A549 (cell line): ENCODE data around the gene BCL6B. TPM values are rescaled to one million over a fixed set of nuclear protein-coding genes. Genes with fewer than 3 reads are reported as not detected.
A peak's percentile ranks its signal among the peaks of the same experiment; 100 is the strongest.

ENCODE experiments used
- ATAC-seq, 2 experiments: fragments of 200-7000 bp in 1 of 2; fragments of >200 bp in 1 of 2; cut with Nextera tagmentation in 1 of 2; cut with Tn5 transposase in 1 of 2; 3 replicates each; pipeline versions ENCODE4 v1.8.0 to v1.9.1; 2018 to 2020; ENCODE audit warnings: mild to moderate bottlenecking in 1 of 2, moderate library complexity in 1 of 2
- CTCF ChIA-PET: fragments of 300-600 bp; sonication (Branson Sonifier 250); formaldehyde crosslinking; extraction: SDS; loops from one replicate; lab custom pipeline; 2021; ENCODE audit warnings: antibody characterized with exemption, inconsistent platforms; lab: Yijun Ruan, JAX
- POLR2A ChIA-PET: fragments of 350-600 bp; formaldehyde crosslinking; extraction: SDS; loops from one replicate; lab custom pipeline; 2021; ENCODE audit warnings: antibody characterized with exemption, inconsistent platforms; lab: Yijun Ruan, JAX
- DNase-seq, 2 experiments: peaks; one replicate each; pipeline versions ENCODE4 v3.0.0 to v3.0.0-alpha.2; 2011 to 2016; ENCODE audit warnings: low read depth in 1 of 2, low spot score in 1 of 2
- FAIRE-seq: peaks from 2 replicates; lab custom pipeline; 2011; peaks lifted over from hg19 to GRCh38; lab: Jason Lieb, UNC
- H3K27ac ChIP-seq, 2 experiments: fragments of >200 bp; sonication (Bioruptor Twin); formaldehyde crosslinking; 3 replicates each; pipeline ENCODE4 v1.5.1; 2016 to 2017
- H3K4me1 ChIP-seq: fragments of >200 bp; sonication (Bioruptor Twin); formaldehyde crosslinking; 3 replicates; pipeline ENCODE4 v1.6.1; 2016
- H3K4me2 ChIP-seq: fragments of >200 bp; sonication (Bioruptor Twin); formaldehyde crosslinking; 3 replicates; pipeline ENCODE4 v1.6.1; 2016
- H3K4me3 ChIP-seq: fragments of >200 bp; sonication (Bioruptor Twin); formaldehyde crosslinking; 3 replicates; pipeline ENCODE4 v1.5.1; 2016
- H3K9me3 ChIP-seq: fragments of >200 bp; sonication (Bioruptor Twin); formaldehyde crosslinking; 3 replicates; pipeline ENCODE4 v1.6.1; 2016
- BCL3 ChIP-seq: fragments of >200 bp; sonication (Bioruptor Twin); formaldehyde crosslinking; IDR thresholded peaks from 3 replicates; pipeline ENCODE4 v1.6.1; 2016
- CEBPB ChIP-seq, 2 experiments: fragments of >200 bp in 1 of 2; sonication (Bioruptor Twin) in 1 of 2; formaldehyde crosslinking in 1 of 2; IDR thresholded peaks; 2 replicates each; pipeline ENCODE4 v1.6.1; 2012 to 2016
- CHD2 ChIP-seq: fragments of 150-350 bp; IDR thresholded peaks from 2 replicates; pipeline ENCODE4 v1.6.1; 2014; ENCODE audit warnings: low read length; ENCODE audit not compliant: partially characterized antibody
- CTCF ChIP-seq: fragments of >200 bp; sonication (Bioruptor Twin); formaldehyde crosslinking; IDR thresholded peaks from 3 replicates; pipeline ENCODE4 v1.5.1; 2016
- EHF ChIP-seq: fragments of 250-450 bp; sonication (Bioruptor Pico); IDR thresholded peaks from 2 replicates; pipeline ENCODE4 v1.5.0; 2020; ENCODE audit warnings: mild to moderate bottlenecking
- EP300 ChIP-seq, 2 experiments: fragments of >200 bp; sonication (Bioruptor Twin); formaldehyde crosslinking; IDR thresholded peaks; 2 replicates in 1 of 2; 3 replicates in 1 of 2; pipeline ENCODE4 v1.6.1; 2016 to 2017
- FOSL2 ChIP-seq, 2 experiments: fragments of 450-650 bp in 1 of 2; fragments of >200 bp in 1 of 2; sonication (Bioruptor Twin) in 1 of 2; formaldehyde crosslinking; IDR thresholded peaks; 2 replicates each; pipeline versions ENCODE4 v1.5.0 to v1.6.1; 2016 to 2020; ENCODE audit warnings: mild to moderate bottlenecking in 1 of 2, moderate library complexity in 1 of 2
- HES2 ChIP-seq: fragments of >200 bp; sonication (Bioruptor Twin); formaldehyde crosslinking; IDR thresholded peaks from 2 replicates; pipeline ENCODE4 v1.6.1; 2016
- HOXB5 ChIP-seq: fragments of 250-450 bp; sonication (Bioruptor Pico); IDR thresholded peaks from 2 replicates; pipeline ENCODE4 v1.5.0; 2020; ENCODE audit warnings: mild to moderate bottlenecking, moderate library complexity
- JUN ChIP-seq, 2 experiments: fragments of >200 bp; sonication (Bioruptor Twin); formaldehyde crosslinking; IDR thresholded peaks; 2 replicates in 1 of 2; 3 replicates in 1 of 2; pipeline ENCODE4 v1.6.1; 2016 to 2017
- JUNB ChIP-seq: fragments of >200 bp; sonication (Bioruptor Twin); formaldehyde crosslinking; IDR thresholded peaks from 2 replicates; pipeline ENCODE4 v1.6.1; 2016
- MAFK ChIP-seq: fragments of 450-650 bp; IDR thresholded peaks from 2 replicates; pipeline ENCODE4 v1.6.1; 2014; ENCODE audit not compliant: partially characterized antibody
- MAX ChIP-seq: IDR thresholded peaks from 2 replicates; pipeline ENCODE4 v1.6.1; 2012
- PBX3 ChIP-seq: IDR thresholded peaks from 2 replicates; pipeline ENCODE4 v1.6.1; 2012
- PHF8 ChIP-seq: fragments of 200-600 bp; sonication (generic); IDR thresholded peaks from 2 replicates; pipeline ENCODE4 v1.6.1; 2016; ENCODE audit warnings: low read depth, mild to moderate bottlenecking, antibody characterized with exemption, moderate library complexity, borderline replicate concordance
- RAD21 ChIP-seq, 2 experiments: fragments of >200 bp in 1 of 2; sonication (Bioruptor Twin) in 1 of 2; formaldehyde crosslinking in 1 of 2; IDR thresholded peaks in 1 of 2; conservative IDR thresholded peaks in 1 of 2; 2 replicates in 1 of 2; 3 replicates in 1 of 2; pipeline ENCODE4 v1.6.1; 2012 to 2018; ENCODE audit warnings: inconsistent platforms in 1 of 2
- RARB ChIP-seq: fragments of 250-450 bp; sonication (Bioruptor Pico); IDR thresholded peaks from 2 replicates; pipeline ENCODE4 v1.8.0; 2021; ENCODE audit warnings: mild to moderate bottlenecking, moderate library complexity
- RFX5 ChIP-seq: fragments of 450-650 bp; IDR thresholded peaks from 2 replicates; pipeline ENCODE4 v1.7.1; 2014; ENCODE audit warnings: antibody characterized with exemption, mild to moderate bottlenecking, moderate library complexity
- SREBF2 ChIP-seq: fragments of 450-650 bp; IDR thresholded peaks from 2 replicates; pipeline ENCODE4 v1.6.1; 2014; ENCODE audit warnings: mild to moderate bottlenecking, moderate library complexity
- ZSCAN20 ChIP-seq: fragments of 250-450 bp; sonication (Bioruptor Pico); IDR thresholded peaks from 2 replicates; pipeline ENCODE4 v1.8.0; 2022; ENCODE audit warnings: mild to moderate bottlenecking, moderate library complexity
- WGBS: methylation state at CpG from one replicate; pipeline ENCODE4 v1.1.6; 2017; ENCODE audit errors: missing lambda C conversion rate; 5-methylcytosine and 5-hydroxymethylcytosine counted together
- polyA plus RNA-seq, 4 experiments: library from polyadenylated mRNA; depleted of rRNA in 3 of 4; stranded (reverse); fragments of >200 nt; fragmentation: RNase III in 1 of 4; extraction: RNeasy Plus Mini Kit Qiagen cat#74134 plus additional on column Dnase treatment in 1 of 4; gene quantifications; 2 replicates in 3 of 4; 3 replicates in 1 of 4; pipeline ENCODE4 v1.2.3, GENCODE V29; 2011 to 2017

BCL6B gene
- polyA plus RNA-seq, 2 of the 4 experiments (the other 2 are of a cell fraction), result 0.04 TPM; not detected in 1

- TF ChIP-seq BCL3, result no peak
Observed at GRCh38 chr17:7042501-7043181, 19.8 kb downstream of the BCL6B start (continued).

GRCh38 chr17:7043182-7043496 is 20.3 kb downstream of the BCL6B start:
- WGBS, result 72% methylated on average over 14 of the region's 21 CpGs
- TF ChIP-seq ZSCAN20 (CRISPR knock-in tag), result no peak
- peaks cover 19% of the 10 kb centered on the region for H3K4me1 ChIP-seq
- CTCF ChIA-PET, result interaction anchor here (1.0 to 34.0 kb wide), 5 partner anchors 12 to 253 kb away, joined by 3 to 1477 read pairs (median 132); partner anchors contain the start of genes ASGR1 and ASGR2
- FAIRE-seq (no peak), ATAC-seq (peak in 1 of 2 experiments; percentile 17; a peak in 3 of 6 replicates), DNase-seq (no peak)
- no peaks in the 10 kb centered on the region for H3K9me3 ChIP-seq
- POLR2A ChIA-PET, result no interaction called here
- peak overlapping the region; percentile 23; the same call in 2 of the 3 replicates for H3K4me3 ChIP-seq
- peak overlapping the region; percentile 77 for H3K4me2 ChIP-seq
- H3K27ac ChIP-seq, result peak overlapping the region in 1 of 2 experiments; percentile 76; a peak in 3 of 6 replicates

- H3K4me1 ChIP-seq, result peaks cover 19% of the 10 kb centered on the region
- DNase-seq, result no peak
- H3K4me2 ChIP-seq, result peak within 1 kb of the TSS; percentile 77
- no peak for FAIRE-seq
- no peak for TF ChIP-seq SREBF2
- TF ChIP-seq EHF (CRISPR knock-in tag), result no peak
- no peak for TF ChIP-seq JUN (IDR thresholded peaks at IDR 0.05)
- no peak for TF ChIP-seq CHD2
- TF ChIP-seq PHF8, result no peak
- POLR2A ChIA-PET, result no interaction called here
- H3K9me3 ChIP-seq, result no peaks in the 10 kb centered on the region
- ATAC-seq, result peak; percentile 7 to 50; a peak in 4 of 6 replicates
- H3K27ac ChIP-seq, result peak within 1 kb of the TSS; percentile 5 to 76; a peak in 3 of 6 replicates
- WGBS, result 48% methylated on average over 53 of the region's 58 CpGs
- CTCF ChIA-PET, result interaction anchor here (0.6 to 34.0 kb wide), 13 partner anchors 7 to 1014 kb away, joined by 3 to 1477 read pairs (median 36); partner anchors contain the start of genes ASGR1, ASGR2 and SLC16A13
- peak within 1 kb of the TSS; percentile 23; the same call in 2 of the 3 replicates for H3K4me3 ChIP-seq
Observed at GRCh38 chr17:7043497-7044198, 20.8 kb downstream of the BCL6B start, which contains the start of gene SLC16A11. SLC16A11 (minus strand) TSS chr17:7044092; CDS start chr17:7043513, 579 bp downstream.

GRCh38 chr17:7045492-7046126 is 22.8 kb downstream of the BCL6B start:
- 8% methylated on average over 5 of the region's 5 CpGs for WGBS
- Histone ChIP-seq H3K27ac (peak overlapping the region in 1 of 2 experiments; percentile 12; a peak in 1 of 6 replicates), H3K4me2 (peak overlapping the region; percentile 65), H3K9me3 (no peaks in the 10 kb centered on the region), H3K4me1 (peaks cover 19% of the 10 kb centered on the region), H3K4me3 (no peak overlapping the region)
- DNase-seq, result peak; percentile 76 to 91
- ChIA-PET POLR2A (interaction anchor here (0.6 to 1.5 kb wide), 9 partner anchors 10 to 252 kb away, joined by 3 to 13 read pairs (median 3); partner anchors contain the start of genes GABARAP and SLC16A13), CTCF (interaction anchor here (0.6 to 34.0 kb wide), 82 partner anchors 9 to 1012 kb away, joined by 3 to 1477 read pairs (median 6); partner anchors contain the start of genes ACADVL, ACAP1, ASGR1 and ASGR2)
- FAIRE-seq, result peak; percentile 65
- ATAC-seq, result peak; percentile 51 to 69
- TF ChIP-seq BCL3 (no peak), JUNB (no peak), RARB (CRISPR knock-in tag) (no peak), RAD21 (conservative IDR thresholded peaks at IDR 0.05 in 1 of 2, IDR thresholded peaks at IDR 0.05 in 1 of 2) (peak; percentile 98 to 99), CEBPB (IDR thresholded peaks at IDR 0.05) (no peak), SREBF2 (no peak), HES2 (no peak), RFX5 (0 out of 2 replicates have a peak, but pooled peaks have one; percentile 8), MAX (0 out of 2 replicates have a peak, but pooled peaks have one; percentile 31), PBX3 (no peak), EP300 (IDR thresholded peaks at IDR 0.05) (no peak), HOXB5 (no peak), MAFK (no peak), FOSL2 (IDR thresholded peaks at IDR 0.05) (no peak), FOSL2 (CRISPR knock-in tag; IDR thresholded peaks at IDR 0.05) (no peak), CTCF (peak; percentile 99)
